ENCODE results near the gene SCGB1D2.

SCGB1D2 gene

GRCh38 chr11:62264004-62264403 lies 22.0 kb downstream of the SCGB1D2 start:
- DNase-seq: no peak

DNA sequence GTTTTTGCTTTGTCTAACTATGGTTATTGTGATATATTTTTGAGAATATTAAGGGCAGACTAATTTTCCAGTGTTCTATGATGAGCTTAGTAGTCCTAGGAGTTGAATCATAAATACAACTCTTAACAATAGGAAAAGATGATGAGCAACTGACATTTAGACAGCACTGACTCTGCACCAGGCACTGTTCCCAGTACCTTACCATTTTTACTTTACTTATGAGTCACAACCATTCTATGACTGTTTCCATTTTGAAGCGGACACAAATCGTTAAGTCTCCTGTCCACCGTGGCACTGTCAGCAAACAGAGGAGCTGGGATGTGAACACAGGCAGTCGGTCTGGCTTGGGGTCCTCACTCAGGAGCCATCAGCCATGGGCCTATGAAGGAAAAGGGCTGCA lies 24.5 kb downstream of the SCGB1D2 start:
- DNase-seq: no peak

DNA sequence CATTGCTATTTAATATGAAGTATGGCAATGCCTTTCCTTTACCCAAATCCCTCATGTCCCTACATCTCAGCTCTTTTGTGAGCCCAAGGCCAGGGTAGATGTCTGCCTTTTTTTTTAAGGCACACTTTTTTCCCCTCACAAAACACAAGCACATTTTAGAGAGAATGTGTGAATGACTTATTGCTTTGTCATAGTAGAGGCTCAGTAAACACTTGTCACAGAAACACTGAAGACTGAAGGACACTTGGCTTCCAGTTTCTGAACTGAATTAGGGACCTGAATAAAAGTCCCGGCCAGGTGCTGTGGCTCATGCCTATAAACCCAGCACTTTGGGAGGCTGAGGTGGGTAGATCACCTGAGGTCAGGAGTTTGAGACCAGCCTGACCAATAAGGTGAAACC lies 25.0 kb downstream of the SCGB1D2 start:
- no peak for DNase-seq

DNA sequence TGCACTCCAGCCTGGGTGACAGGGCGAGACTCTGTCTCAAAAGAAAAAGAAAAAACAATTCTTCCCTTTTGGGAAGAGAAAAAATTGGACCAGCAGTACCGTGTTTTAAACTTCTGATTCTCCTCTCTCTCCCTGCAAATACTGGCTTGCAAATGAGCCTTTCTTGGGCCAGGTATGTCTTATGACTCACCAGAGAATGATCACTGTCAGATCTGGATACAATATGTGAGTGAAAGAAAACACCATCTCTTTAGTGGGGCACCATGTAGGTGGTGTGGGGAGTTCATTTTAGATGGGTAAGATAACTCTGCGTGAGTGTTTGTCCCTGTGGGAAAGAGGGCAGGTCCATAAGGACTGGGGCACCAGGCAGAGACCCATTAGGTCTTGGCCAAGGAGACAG lies 25.5 kb downstream of the SCGB1D2 start:
- DNase-seq: no peak

DNA sequence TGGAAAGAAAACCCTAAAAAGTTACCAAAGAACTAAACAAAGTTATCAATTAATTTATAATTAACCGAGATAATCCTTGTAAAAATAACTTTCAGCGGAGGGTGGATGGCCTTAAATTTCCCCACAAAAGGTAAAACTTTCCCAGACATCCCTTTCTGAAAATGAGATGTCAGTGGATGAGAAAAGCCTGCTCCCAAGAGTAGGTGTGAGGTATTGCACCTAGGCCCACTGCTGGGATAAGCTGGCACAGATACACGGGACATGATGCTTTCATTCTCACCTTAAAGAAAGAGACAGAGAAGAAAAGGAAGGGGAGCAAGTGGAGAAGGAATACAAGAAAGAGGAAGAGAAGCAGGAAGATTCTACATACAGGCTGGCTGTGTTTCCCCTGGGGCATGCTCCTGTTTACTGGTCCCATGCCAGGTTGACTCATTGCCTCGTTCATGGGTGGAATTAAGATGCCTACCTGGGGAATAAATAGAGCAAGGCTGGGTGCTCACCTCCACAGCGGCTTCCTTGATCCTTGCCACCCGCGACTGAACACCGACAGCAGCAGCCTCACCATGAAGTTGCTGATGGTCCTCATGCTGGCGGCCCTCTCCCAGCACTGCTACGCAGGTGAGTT lies 27.7 kb downstream of the SCGB1D2 start, which contains the start of gene SCGB2A2:
SCGB2A2 (plus strand) TSS at position 505 of the 625 bp plus-strand sequence; CDS start at position 564, 59 bp downstream.
- no peak for DNase-seq

DNA sequence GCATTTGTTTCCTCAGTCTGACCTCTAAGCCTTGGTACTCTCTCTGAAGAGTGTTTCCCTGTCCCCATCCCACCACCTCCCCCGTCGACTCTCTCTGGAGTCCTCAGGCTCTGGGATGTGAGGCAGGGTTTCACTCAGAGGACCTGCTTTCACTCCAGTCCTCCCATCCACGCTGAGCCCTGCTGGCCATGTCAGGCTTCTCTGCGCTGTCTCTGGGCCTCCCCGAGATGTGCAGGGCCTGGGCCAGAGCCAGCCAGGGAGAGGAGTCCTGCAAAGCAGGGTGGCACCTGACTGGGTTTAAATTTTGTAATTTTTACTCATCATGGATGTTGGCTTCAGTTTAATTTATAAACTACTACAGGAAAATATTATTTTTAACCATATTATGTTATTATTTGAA lies 31.2 kb downstream of the SCGB1D2 start:
- no peak for DNase-seq

DNA sequence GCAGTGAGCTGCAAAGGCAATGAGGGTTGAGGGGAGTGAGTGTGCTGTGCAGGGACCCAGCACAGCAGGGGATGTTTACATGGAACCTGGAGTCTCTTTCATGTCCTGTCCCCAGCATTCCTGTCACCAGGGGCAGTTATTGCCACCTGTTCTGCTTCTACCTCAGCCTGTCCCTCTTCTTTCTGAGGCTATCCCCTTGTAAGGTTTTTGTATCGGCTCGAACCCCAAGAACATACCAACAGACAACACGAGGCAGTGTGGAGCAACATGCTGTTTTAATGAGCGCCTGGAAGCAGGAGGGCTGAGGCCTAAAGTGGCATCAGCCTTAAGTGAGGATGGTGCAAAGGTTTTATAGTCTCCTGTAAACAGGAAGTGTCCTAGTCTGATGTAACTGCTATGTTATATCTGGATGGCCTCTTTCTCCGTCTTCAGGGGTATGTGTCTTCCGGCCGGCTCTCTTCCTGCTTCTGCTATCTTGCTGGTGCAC lies 31.8 kb downstream of the SCGB1D2 start:
- DNase-seq: no peak

DNA sequence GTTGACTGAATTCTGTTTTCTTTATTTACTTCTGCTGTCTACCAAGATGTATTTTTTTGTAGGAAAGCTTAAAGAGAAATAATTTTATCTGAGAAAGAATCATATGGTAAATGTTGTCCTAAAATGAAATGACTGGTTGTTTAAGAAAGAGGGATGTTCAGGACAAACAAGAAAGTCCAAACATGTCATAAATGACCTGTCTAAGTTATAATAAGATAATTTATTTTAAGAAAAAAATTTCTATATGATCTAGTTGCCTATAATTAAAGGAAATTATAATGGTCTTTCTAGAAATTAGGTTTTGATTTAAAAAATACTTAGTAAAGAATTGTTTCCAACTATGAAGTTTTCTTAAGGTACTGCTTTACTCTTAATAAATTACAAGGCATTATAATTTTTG lies 38.4 kb downstream of the SCGB1D2 start:
- no peak for DNase-seq
